Neural progenitor cell (in vitro differentiated cells): ENCODE data around the gene CLASRP.

Experiments used
- CTCF ChIP-seq: fragments of 200-600 bp; sonication (generic); IDR thresholded peaks from 2 replicates; pipeline ENCODE4 v1.5.1; 2017; ENCODE audit warnings: antibody characterized with exemption, mild to moderate bottlenecking
- EZH2phosphoT487 ChIP-seq: fragments of 200-600 bp; sonication (generic); IDR thresholded peaks from 2 replicates; pipeline ENCODE4 v1.6.1; 2017; ENCODE audit warnings: antibody characterized with exemption

- TF ChIP-seq CTCF: no peak
- no peak for TF ChIP-seq EZH2phosphoT487
Observed at GRCh38 chr19:45110851-45111266, 72.0 kb downstream of the CLASRP start.
